GM12874 (cell line): Measurements from ENCODE around the gene SLC16A6.
A peak's percentile ranks its signal among the peaks of the same experiment; 100 is the strongest.

Source experiments
- CTCF ChIP-seq: IDR thresholded peaks from 2 replicates; pipeline ENCODE4 v1.5.1; 2011; ENCODE audit warnings: low read depth, mild to moderate bottlenecking, control low read depth, low read length, moderate library complexity; ENCODE audit not compliant: insufficient read depth

SLC16A6 gene

GRCh38 chr17:68273722-68274121 lies 17.2 kb downstream of the SLC16A6 start:
- no peak for TF ChIP-seq CTCF

- TF ChIP-seq CTCF, result peak; percentile 39; the same call in 1 of the 2 replicates
These were observed 27.7 kb downstream of the SLC16A6 start for GRCh38 chr17:68263101-68263681.

DNA sequence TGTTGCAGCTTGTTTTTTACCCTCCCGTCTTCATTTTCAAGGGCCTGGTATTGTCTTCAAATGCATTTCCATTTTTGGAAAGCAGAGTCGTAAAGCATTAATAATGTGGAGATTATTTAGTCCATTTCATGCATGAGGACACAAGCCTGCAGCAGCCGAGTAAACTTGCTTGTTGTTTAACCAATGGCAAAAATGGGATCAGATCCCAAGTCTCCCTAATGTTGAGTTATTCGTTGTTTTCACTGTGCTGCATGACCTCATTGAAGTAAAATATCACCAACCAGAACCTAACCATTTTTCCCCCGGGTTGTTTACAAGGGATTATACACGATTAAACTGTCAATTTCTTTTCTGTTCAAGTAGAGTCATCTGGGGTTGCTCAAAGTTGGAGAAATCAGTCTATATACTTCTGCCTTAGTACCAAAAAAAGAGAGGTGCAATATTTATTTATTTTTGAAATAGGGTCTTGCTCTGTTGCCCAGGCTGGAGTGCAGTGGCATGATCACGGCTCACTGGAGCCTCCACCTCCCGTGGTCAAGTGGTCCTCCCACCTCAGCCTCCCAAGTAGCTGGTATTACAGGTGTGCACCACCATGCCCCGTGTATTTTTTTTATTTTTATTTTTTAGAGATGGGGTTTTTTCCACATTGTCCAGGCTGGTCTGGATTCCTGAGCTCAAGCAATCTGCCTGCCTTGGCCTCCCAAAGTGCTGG lies 30.7 kb downstream of the SLC16A6 start:
- TF ChIP-seq CTCF, result no peak

DNA sequence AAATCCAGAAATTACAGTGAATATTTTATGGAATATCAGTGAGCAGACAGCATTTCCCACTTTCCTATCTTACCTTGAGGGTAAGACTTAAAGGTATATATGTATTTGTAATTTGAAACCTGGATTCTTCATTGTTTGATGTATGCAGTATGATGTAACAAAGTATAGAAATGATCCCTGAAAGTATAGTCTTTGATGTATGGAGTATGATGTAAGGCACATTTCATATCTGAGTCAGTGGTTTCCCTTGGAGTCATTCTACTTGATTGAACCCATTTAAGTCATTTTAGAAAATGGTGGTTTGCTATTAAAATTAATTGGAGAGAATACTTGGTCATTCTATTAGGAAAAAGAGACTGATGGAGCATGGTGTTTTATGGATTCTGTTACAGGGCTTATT lies 33.0 kb downstream of the SLC16A6 start:
- no peak for TF ChIP-seq CTCF

- TF ChIP-seq CTCF, result no peak
These were observed 35.0 kb downstream of the SLC16A6 start for GRCh38 chr17:68255731-68256538.

- TF ChIP-seq CTCF, result no peak
These were observed 35.8 kb downstream of the SLC16A6 start for GRCh38 chr17:68255151-68255550.

GRCh38 chr17:68249354-68249765 lies 41.6 kb downstream of the SLC16A6 start:
- no peak for TF ChIP-seq CTCF
